K562 (cell line): ENCODE measurements around the gene MYL5. TPM values are rescaled to one million over a fixed set of nuclear protein-coding genes. Genes with fewer than 3 reads are reported as not detected.

Experiments
- ATAC-seq: fragments of 200-7000 bp; cut with Tn5 transposase; 3 replicates; pipeline ENCODE4 v1.9.1; 2020; ENCODE audit warnings: moderate library complexity
- BruUV-seq: library from RNA; stranded (reverse); fragments of 400-500 nt; replicated peaks from 2 replicates; lab custom pipeline; 2021; lab: Mats Ljungman, UMichigan
- CTCF ChIA-PET: fragments of 300-600 bp; formaldehyde crosslinking; extraction: SDS; loops from one replicate; lab custom pipeline; 2021; ENCODE audit warnings: low intra/inter-chr PET ratio; lab: Yijun Ruan, JAX
- POLR2A ChIA-PET: fragments of 300-600, 350-650 bp; sonication (Branson Sonifier 250); formaldehyde crosslinking; extraction: SDS; loops from one replicate; lab custom pipeline; 2021; ENCODE audit warnings: antibody characterized with exemption, inconsistent platforms; lab: Yijun Ruan, JAX
- DNase-seq, 4 experiments: peaks; one replicate each; pipeline versions ENCODE4 v3.0.0 to v3.0.0-alpha.2; 2011 to 2018; ENCODE audit warnings: low spot score in 3 of 4, mixed read lengths in 3 of 4; ENCODE audit errors: extremely low read depth in 1 of 4
- FAIRE-seq: peaks from 2 replicates; lab custom pipeline; 2011; peaks lifted over from hg19 to GRCh38; lab: Jason Lieb, UNC
- H2AFZ ChIP-seq: 2 replicates; pipeline ENCODE4 v1.6.0; 2011; ENCODE audit warnings: low read depth, low read length, control low read depth, inconsistent platforms
- H3K27ac ChIP-seq: fragments of 200-600 bp; 3 replicates; pipeline ENCODE4 v1.8.0; 2011; ENCODE audit warnings: low read depth, mild to moderate bottlenecking, control low read depth, inconsistent platforms, low read length, moderate library complexity, mixed read lengths; ENCODE audit errors: extremely low read depth
- H3K27me3 ChIP-seq, 2 experiments: fragments of 300-600 bp in 1 of 2; 2 replicates in 1 of 2; 3 replicates in 1 of 2; pipeline versions ENCODE4 v1.6.0 to v1.8.0; 2011; ENCODE audit warnings: inconsistent platforms in 2 of 2, low read length in 2 of 2, mild to moderate bottlenecking in 1 of 2, mixed read lengths in 1 of 2, moderate library complexity in 1 of 2; ENCODE audit not compliant: control insufficient read depth in 2 of 2, insufficient read depth in 2 of 2
- H3K36me3 ChIP-seq: fragments of 300-600 bp; 3 replicates; pipeline ENCODE4 v1.8.0; 2011; ENCODE audit warnings: mild to moderate bottlenecking, low read length, inconsistent platforms; ENCODE audit not compliant: control insufficient read depth, insufficient read depth
- H3K4me1 ChIP-seq, 2 experiments: fragments of 200-600 bp in 1 of 2; replicated peaks in 1 of 2; 2 replicates in 1 of 2; 3 replicates in 1 of 2; pipeline versions ENCODE4 v1.5.1 to v1.8.0; 2011; ENCODE audit warnings: inconsistent platforms in 2 of 2, low read length in 2 of 2, mild to moderate bottlenecking in 1 of 2, mixed read lengths in 1 of 2, moderate library complexity in 1 of 2; ENCODE audit not compliant: control insufficient read depth in 2 of 2, insufficient read depth in 2 of 2
- H3K4me2 ChIP-seq: 2 replicates; pipeline ENCODE4 v1.6.1; 2011; ENCODE audit warnings: low read length, control low read depth, inconsistent platforms, mixed read lengths; ENCODE audit not compliant: insufficient read depth
- H3K4me3 ChIP-seq: fragments of 200-600 bp; sonication (generic), shearing (Covaris generic); 2 replicates; pipeline ENCODE4 v1.5.1; 2016; ENCODE audit warnings: control low read depth, inconsistent platforms
- H3K79me2 ChIP-seq: fragments of 200-600 bp; 3 replicates; pipeline ENCODE4 v1.8.0; 2011; ENCODE audit warnings: low read length, inconsistent platforms; ENCODE audit not compliant: control insufficient read depth, insufficient read depth
- H3K9ac ChIP-seq, 2 experiments: 2 replicates each; pipeline versions ENCODE4 v1.6.0 to v1.6.1; 2011; ENCODE audit warnings: low read depth in 2 of 2, low read length in 2 of 2, control low read depth in 1 of 2, inconsistent platforms in 1 of 2, mild to moderate bottlenecking in 1 of 2, mixed read lengths in 1 of 2; ENCODE audit not compliant: insufficient read depth in 1 of 2
- H3K9me1 ChIP-seq: one replicate; pipeline ENCODE4 v1.6.0; 2011; ENCODE audit warnings: inconsistent platforms, mild to moderate bottlenecking, low read length, moderate library complexity; ENCODE audit not compliant: control insufficient read depth, insufficient read depth
- H3K9me3 ChIP-seq: replicated peaks from 2 replicates; pipeline ENCODE4 v1.5.1; 2011; ENCODE audit warnings: low read depth, low read length, inconsistent platforms; ENCODE audit not compliant: control insufficient read depth, insufficient read depth
- H4K20me1 ChIP-seq: replicated peaks from 2 replicates; pipeline ENCODE4 v1.6.1; 2011; ENCODE audit warnings: low read length, inconsistent platforms, mixed read lengths; ENCODE audit not compliant: control insufficient read depth, insufficient read depth
- STAG1 ChIP-seq: sonication (generic); formaldehyde crosslinking; IDR thresholded peaks from 2 replicates; pipeline ENCODE4 v1.5.0; 2020; ENCODE audit warnings: missing genetic modification reagents, borderline replicate concordance
- ZBTB7A ChIP-seq: IDR thresholded peaks from 2 replicates; pipeline ENCODE4 v1.6.1; 2011; ENCODE audit warnings: low read depth, mild to moderate bottlenecking, low read length, moderate library complexity, borderline replicate concordance; ENCODE audit not compliant: control insufficient read depth
- WGBS: fragments of 100-300 bp; shearing (Covaris generic); methylation state at CpG from one replicate; pipeline ENCODE4 v1.1.6; 2016; ENCODE audit warnings: low coverage, mixed read lengths; ENCODE audit not compliant: insufficient coverage; ENCODE audit errors: missing lambda C conversion rate; 5-methylcytosine and 5-hydroxymethylcytosine counted together
- in situ Hi-C: fragments of 300-500 bp; cut with MboI; formaldehyde crosslinking; loops from 4 replicates; pipeline ENCODE4 v1.15.0; 2018; ENCODE audit warnings: inconsistent platforms, mixed read lengths
- intact Hi-C: fragments of 100-400 bp; cut with micrococcal nuclease; formaldehyde crosslinking; loops from 2 replicates; pipeline ENCODE4 v1.14.2; 2022
- polyA plus RNA-seq, 8 experiments: library from polyadenylated mRNA; depleted of rRNA in 4 of 8; stranded (reverse) in 5 of 8; unstranded in 3 of 8; fragments of >200 nt; fragmentation: Nextera tagmentation in 2 of 8; fragmentation: Illumina TruSeq in 1 of 8; extraction: Ambion mirVana in 2 of 8; extraction: Trizol in 1 of 8; gene quantifications; 2 replicates each; pipeline versions ENCODE4 v1.2.1 to v1.2.3, GENCODE V29; 2011 to 2014; ENCODE audit warnings: inconsistent platforms in 1 of 8, missing spikeins in 1 of 8
- total RNA-seq, 7 experiments: library from RNA; depleted of rRNA in 6 of 7; stranded (reverse); fragments of >200 nt in 6 of 7; fragmentation: Illumina TruSeq in 2 of 7; extraction: Trizol in 2 of 7; gene quantifications; 2 replicates each; pipeline versions ENCODE4 v1.2.1 to v1.2.3, GENCODE V29; 2011 to 2021; ENCODE audit warnings: low replicate concordance in 1 of 7
- TF ChIP-seq, protein P1 (sequence below): fragments of 450-650 bp; conservative IDR thresholded peaks from 2 replicates; pipeline ENCODE4 v1.6.1; 2016; ENCODE audit warnings: missing genetic modification characterization, low read depth, mild to moderate bottlenecking, missing compliant biosample characterization, moderate library complexity

The MYL5 gene
- total and polyA plus RNA-seq, 9 of the 15 experiments (the other 6 are each of a cell fraction or from before 2014, with no cell fraction given): 1.4 to 10.0 (median 4.1) TPM

DNA sequence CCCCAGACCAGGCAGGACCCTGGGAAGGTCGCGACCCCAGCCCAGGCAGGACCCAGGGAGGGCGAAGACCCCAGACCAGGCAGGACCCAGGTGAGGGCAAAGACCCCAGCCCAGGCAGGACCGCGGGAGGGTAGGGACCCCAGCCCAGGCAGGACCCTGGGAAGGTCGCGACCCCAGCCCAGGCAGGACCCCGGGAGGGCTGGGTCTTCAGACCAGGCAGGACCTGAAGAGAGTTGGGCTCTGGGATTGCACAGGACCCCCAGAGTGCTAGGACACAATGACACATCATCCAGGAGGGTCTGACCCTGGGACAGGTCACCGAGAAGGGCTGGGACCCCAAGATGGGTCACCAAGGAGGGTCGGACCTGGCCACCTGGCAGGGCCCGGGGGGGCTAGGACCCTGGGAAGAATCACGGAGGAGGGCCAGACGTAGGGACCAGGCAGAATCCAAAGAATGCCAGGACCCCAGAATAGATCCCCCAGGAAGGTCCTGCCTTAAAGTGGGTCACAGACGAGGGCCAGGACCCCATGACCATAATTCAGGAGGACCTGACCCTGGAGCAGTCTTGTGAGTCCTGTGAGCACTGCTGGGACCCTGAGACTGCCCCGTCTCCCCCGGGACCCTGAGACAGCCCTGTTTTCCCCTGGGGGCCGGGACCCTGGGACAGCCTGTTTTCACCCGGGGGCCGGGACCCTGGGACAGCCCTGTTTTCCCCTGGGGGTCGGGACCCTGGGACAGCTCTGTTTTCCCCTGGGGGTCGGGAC lies 32.7 kb downstream of the MYL5 start:
- TF ChIP-seq ZBTB7A (peak; percentile 40; the same call in 1 of the 2 replicates), STAG1 (CRISPR knock-in tag) (no peak)
- TF ChIP-seq, protein P1, sequence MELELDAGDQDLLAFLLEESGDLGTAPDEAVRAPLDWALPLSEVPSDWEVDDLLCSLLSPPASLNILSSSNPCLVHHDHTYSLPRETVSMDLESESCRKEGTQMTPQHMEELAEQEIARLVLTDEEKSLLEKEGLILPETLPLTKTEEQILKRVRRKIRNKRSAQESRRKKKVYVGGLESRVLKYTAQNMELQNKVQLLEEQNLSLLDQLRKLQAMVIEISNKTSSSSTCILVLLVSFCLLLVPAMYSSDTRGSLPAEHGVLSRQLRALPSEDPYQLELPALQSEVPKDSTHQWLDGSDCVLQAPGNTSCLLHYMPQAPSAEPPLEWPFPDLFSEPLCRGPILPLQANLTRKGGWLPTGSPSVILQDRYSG (tag): no peak
- ChIA-PET CTCF (no interaction called here), POLR2A (no interaction called here)
- no peak overlapping the region for H3K4me2 ChIP-seq
- intact Hi-C loops (no loop called here), in situ Hi-C loops (no loop called here)
- H3K9ac ChIP-seq: peak overlapping the region; percentile 77 to 98; a peak in 3 of 4 replicates
- peaks cover 22 to 66% of the 10 kb centered on the region in 2 experiments; a peak in 4 of 5 replicates for H3K4me1 ChIP-seq
- WGBS: 84% methylated on average over 12 of the region's 21 CpGs
- no peaks in the 10 kb centered on the region for H3K27me3 ChIP-seq
- ATAC-seq: no peak
- H3K9me1 ChIP-seq: peaks cover 4% of the 10 kb centered on the region
- H4K20me1 ChIP-seq: no peaks in the 10 kb centered on the region
- peaks cover 19% of the 10 kb centered on the region; the same call in 2 of the 3 replicates for H3K36me3 ChIP-seq
- no peak overlapping the region for H2AFZ ChIP-seq
- H3K79me2 ChIP-seq: peaks cover 56% of the 10 kb centered on the region
- DNase-seq: no peak
- no peak for FAIRE-seq
- no peak overlapping the region; the same call in 1 of the 2 replicates for H3K4me3 ChIP-seq
- no TSS peak for BruUV-seq
- H3K27ac ChIP-seq: no peak overlapping the region
- no peaks in the 10 kb centered on the region for H3K9me3 ChIP-seq
